SH-SY5Y (cell line): ENCODE data around the gene MDFI.

Source experiments
- GATA2 ChIP-seq: IDR thresholded peaks from 2 replicates; pipeline ENCODE4 v1.6.1; 2011; ENCODE audit warnings: mild to moderate bottlenecking, low read depth, low read length
- GATA3 ChIP-seq: IDR thresholded peaks from 2 replicates; pipeline ENCODE4 v1.6.1; 2011; ENCODE audit warnings: low read depth, mild to moderate bottlenecking, low read length, moderate library complexity

DNA sequence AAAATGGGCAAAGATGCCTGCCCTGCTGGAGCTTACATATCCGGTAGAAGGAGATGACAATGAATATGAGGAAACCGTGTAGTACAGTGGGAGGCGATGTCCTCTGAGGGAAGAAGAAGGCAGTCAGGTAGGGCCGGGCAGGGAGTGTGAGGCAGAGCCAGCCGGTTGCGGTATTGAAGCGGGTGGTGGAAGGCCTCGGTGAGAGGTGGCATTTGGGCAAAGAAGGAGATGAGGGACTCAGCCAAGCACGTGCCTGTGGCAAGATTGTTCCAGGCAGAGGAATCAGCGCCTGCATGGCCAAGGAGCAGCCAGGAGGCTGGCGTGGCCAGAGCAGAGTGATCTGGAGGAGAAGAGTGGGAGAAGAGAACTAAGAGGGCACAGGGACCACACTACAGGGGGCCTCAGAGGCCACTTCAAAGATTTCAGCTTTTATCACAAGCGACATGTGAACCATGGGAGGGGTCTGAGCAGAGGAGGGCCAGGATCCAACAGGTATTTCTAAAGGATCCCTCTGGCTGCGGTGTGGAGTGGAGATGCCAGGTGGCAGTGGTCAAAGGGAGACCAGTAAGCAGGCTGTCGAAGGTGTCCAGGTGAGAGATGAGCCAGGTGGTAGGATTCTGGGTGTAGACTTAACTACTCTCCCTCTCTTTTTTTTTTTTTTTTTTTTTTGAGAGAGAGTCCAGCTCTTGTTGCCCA, 13.8 kb downstream of the MDFI start:
- TF ChIP-seq GATA3 (no peak), GATA2 (no peak)
